T-helper 2 cell (primary cell): ENCODE results near the gene CPE.

Experiments used
- DNase-seq, 5 experiments: peaks; one replicate each; pipeline versions ENCODE4 v3.0.0 to v3.0.0-alpha.2; 2012 to 2022

The CPE gene

GRCh38 chr4:165515201-165515600 lies 136.4 kb downstream of the CPE start:
- no peak for DNase-seq

- no peak for DNase-seq
Measured at GRCh38 chr4:165516281-165516833, 137.5 kb downstream of the CPE start.

DNA sequence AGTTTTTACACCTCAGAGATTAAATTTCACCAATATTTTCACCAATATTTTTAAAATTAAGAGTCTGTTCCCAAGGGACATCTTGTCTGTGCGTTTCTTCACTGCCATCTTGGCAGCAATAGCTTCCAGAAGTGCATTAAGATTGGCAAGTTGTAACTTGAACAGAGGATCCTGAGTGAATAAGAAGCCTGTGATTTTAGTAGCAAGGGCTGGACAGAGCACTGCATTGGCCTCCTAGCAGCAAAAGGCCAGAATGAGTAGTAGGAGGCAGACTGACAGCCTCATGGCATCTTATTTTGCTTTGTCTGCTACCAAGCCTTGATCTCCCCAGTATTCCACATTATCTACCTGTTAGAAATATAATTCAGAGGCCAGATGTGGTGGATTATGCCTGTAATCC lies 138.4 kb downstream of the CPE start:
- no peak for DNase-seq

DNA sequence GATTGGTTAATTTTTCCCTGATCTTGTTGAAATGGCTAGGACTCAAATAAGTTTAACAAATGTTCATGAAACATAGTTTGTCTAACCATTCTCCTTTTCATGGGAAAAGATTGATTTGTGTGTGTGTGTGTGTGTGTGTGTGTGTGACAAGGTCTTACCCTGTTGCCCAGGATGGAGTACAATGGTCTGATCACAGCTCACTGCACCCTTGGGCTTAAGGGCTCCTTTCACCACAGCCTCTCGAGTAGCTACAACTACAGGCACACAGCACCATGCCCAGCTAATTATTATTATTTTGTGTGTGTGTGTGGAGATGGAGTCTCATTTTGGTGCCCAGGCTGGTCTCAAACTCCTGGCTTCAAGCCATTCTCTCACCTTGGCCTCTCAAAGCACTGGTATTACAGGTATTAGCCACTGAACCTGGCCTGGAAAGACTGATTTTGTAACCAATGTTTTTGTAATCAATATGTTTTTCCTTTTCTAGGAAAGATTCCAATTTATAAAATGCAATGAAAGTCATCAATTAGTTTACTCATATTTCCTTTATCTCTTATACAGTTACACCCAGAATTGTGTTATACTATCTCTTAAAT lies 139.3 kb downstream of the CPE start:
- no peak for DNase-seq

DNA sequence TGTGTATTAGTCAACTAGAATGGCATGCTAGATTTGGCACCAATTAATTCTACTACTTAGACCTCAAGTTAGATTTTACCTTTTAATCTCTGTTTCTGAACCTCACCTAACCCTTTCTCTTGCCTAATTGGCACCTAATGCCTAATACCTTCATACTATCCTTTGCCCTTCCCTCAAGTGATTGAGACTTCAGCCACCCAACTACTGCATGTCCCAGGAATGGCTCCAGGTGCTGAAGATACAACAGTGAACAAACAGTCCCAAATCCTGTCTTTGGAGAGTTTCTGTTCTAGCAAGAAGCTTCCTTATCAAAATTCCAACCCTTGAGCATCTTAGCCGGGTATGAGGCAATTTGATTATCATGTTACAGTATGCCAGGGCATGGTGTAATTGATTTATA lies 139.9 kb downstream of the CPE start:
- no peak for DNase-seq

DNA sequence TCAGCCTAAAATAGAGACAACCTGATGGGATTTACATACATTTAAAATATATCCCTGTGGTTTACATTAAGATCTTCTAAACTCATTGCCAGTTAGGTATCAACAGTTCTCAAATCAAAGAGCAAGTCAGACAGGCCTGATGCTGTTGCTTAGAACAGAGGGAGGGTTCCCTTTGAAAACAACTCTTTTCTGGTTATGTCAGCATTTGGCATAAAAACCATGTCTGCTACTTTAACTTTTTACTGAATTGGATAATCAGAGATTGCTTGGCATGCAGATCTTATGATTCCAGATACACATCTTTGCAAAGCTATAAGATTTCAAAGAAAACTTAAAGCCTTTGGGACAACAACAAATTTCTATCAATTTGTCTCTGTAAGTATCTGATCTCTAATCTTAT lies 140.8 kb downstream of the CPE start:
- no peak for DNase-seq

GRCh38 chr4:165520086-165520485 lies 141.3 kb downstream of the CPE start:
- DNase-seq: no peak

DNA sequence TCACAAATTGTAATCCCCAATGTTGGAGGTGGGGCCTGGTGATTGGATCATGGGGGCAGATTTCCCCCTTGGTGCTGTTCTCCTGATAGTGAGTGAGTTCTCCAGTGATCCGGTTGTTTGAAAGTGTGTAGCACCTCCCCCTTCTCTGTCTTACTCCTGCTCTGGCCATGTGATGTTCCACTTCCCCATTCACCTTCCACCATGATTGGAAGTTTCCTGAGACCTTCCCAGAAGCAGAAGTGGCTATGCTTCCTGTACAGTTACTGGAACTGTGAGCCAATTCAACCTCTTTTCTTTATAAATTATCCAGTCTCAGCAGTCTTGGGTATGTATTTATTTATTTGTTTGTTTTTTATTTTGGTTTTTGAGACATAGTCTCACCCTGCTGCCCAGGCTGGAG lies 143.2 kb downstream of the CPE start:
- DNase-seq: no peak

DNA sequence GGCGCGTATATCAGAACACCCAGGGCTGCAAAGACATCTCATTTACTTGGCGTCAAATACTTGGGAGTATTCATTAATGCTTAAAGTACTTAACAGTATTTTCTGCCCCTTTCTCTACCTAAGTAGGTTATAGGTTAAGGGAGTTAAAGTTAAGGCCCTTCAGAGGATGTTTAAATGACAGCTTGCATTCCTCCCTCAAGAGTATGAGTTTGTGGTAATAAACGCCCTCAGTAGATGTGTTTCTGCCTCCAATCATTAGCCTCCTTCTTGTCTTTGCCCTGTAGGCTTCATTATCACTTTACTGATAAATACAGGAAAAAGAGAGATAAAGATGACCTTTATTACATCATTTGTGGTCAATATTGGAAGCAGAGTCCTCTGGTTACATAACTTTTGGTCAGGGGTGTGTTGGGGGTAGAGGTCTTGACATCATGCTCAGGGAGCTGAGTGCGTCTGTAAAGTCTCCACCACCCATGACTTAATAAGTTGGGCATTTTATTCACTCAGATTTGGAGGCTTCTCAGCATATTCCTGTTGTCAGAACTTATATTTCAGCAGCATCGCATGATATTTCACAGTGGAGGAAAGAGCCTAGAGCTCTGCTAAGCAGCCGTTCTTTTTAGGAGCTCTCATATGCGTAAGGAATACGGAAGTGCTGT lies 145.9 kb downstream of the CPE start:
- no peak for DNase-seq

DNA sequence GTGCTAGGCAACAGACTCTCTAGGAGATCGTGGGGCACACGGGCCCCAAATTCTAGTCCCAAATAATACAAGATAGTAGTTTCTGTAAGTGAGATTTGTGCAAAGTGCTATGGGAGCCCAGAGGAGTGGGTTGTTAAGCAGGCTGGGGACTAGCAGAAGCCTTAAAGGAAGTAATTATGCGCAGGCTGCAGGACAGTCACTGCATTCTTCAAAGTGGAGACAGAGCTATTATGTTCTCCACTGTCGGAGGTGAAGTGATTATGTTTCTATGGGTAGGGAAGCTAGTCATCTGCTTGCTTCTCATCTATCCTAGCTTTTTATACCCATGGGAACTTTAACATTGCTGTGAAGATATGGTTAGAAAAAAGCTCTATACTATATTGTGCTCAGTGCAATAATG lies 154.2 kb downstream of the CPE start:
- DNase-seq: no peak

GRCh38 chr4:165537028-165537648 lies 158.3 kb downstream of the CPE start:
- peak in 1 of 5 experiments; percentile 27 for DNase-seq

DNA sequence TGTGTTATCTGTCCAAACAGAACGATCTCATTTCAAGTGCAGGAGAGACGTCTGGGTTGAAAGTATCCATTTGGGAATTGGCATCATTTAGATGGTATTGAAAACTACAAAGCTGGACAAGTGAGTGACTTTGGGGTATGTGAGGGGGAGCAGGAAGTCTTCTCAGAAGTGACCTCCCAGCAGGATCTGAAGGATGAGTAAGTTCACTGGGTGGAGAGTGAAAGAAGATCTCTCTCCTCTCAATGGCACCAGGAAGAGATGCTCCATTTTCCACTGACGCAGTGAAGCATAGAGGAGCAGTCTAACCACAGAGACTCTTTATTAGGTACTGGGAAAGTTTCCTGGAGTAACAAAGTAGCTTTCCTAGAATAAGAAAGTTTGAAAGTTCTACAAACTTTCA lies 161.0 kb downstream of the CPE start:
- no peak for DNase-seq

- peak in 1 of 5 experiments; percentile 8 for DNase-seq
Measured at GRCh38 chr4:165540206-165540830, 161.5 kb downstream of the CPE start.

- peak in 1 of 5 experiments; percentile 50 for DNase-seq
Measured at GRCh38 chr4:165541851-165542459, 163.1 kb downstream of the CPE start.

DNA sequence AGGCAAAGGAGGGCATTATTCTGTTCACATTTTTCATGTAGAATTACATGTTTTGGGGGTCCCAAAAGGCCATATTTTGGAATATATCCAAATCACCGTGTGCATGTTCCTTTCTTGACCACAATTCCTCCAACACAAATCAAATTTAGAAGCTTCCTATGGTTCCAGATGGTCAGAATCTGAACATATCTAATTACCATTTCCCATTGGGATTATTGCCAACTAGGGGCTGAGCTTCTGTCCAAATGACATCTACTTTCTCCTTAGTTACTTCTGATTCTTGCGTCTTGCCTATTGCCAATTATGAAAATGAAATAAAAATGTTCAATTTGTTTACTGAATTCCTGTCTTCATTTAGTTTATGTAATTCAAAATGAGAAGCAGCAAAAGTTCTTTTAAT lies 163.7 kb downstream of the CPE start:
- no peak for DNase-seq
